Sigmoid colon (tissue), 7 donors: ENCODE data around the gene DEF6. TPM values are rescaled to one million over a fixed set of nuclear protein-coding genes. Genes with fewer than 3 reads are reported as not detected.

Experiments used
- DNase-seq: peaks from one replicate; pipeline ENCODE4 v3.0.0-alpha.2; 2019
- H3K27ac ChIP-seq, 4 donors: fragments of 200-600 bp; sonication (generic); one replicate each; pipeline ENCODE4 v1.5.1; 2016 to 2019; ENCODE audit warnings: mild to moderate bottlenecking in 1 of 4
- H3K27me3 ChIP-seq, 3 donors: fragments of 200-600 bp; sonication (generic); one replicate each; pipeline ENCODE4 v1.5.1; 2019; ENCODE audit warnings: mild to moderate bottlenecking in 1 of 3
- H3K36me3 ChIP-seq, 4 donors: fragments of 200-600 bp; sonication (generic); one replicate each; pipeline ENCODE4 v1.5.1; 2016 to 2019
- H3K4me1 ChIP-seq, 4 donors: fragments of 200-600 bp; sonication (generic); one replicate each; pipeline ENCODE4 v1.5.1; 2017 to 2019
- H3K4me3 ChIP-seq, 4 donors: fragments of 200-600 bp; sonication (generic); one replicate each; pipeline ENCODE4 v1.5.1; 2017 to 2019; ENCODE audit warnings: mild to moderate bottlenecking in 2 of 4, moderate library complexity in 1 of 4
- H3K9me3 ChIP-seq, 4 donors: fragments of 200-600 bp in 3 of 4; sonication (generic) in 3 of 4; one replicate each; pipeline versions ENCODE4 v1.5.1 to v1.6.1; 2013 to 2019
- CTCF ChIP-seq, 4 experiments: fragments of 450-650 bp in 3 of 4; fragments of 200-600 bp in 1 of 4; IDR thresholded peaks; one replicate each; pipeline ENCODE4 v1.5.1; 2016 to 2019; ENCODE audit warnings: antibody characterized with exemption in 4 of 4, mild to moderate bottlenecking in 3 of 4, moderate library complexity in 2 of 4
- EP300 ChIP-seq, 4 donors: sonication (generic); formaldehyde crosslinking; IDR thresholded peaks; one replicate each; pipeline ENCODE4 v1.6.1; 2017; ENCODE audit warnings: antibody characterized with exemption in 4 of 4
- POLR2A ChIP-seq, 2 donors: fragments of 450-650 bp; IDR thresholded peaks; one replicate each; pipeline ENCODE4 v1.6.1; 2016; ENCODE audit warnings: antibody characterized with exemption in 2 of 2, mild to moderate bottlenecking in 2 of 2, moderate library complexity in 2 of 2
- POLR2AphosphoS5 ChIP-seq, 4 donors: sonication (generic); formaldehyde crosslinking; IDR thresholded peaks; one replicate each; pipeline ENCODE4 v1.6.1; 2017; ENCODE audit warnings: antibody characterized with exemption in 4 of 4
- WGBS, 2 donors: extraction: QIAGEN DNeasy Blood & Tissue Kit; methylation state at CpG; one replicate each; pipeline ENCODE4 v1.1.7; 2013; 5-methylcytosine and 5-hydroxymethylcytosine counted together
- intact Hi-C: fragments of 100-400 bp; cut with DNase I; formaldehyde crosslinking; loops from one replicate; pipeline ENCODE4 v1.15.1; 2023
- polyA plus RNA-seq, 3 donors: library from polyadenylated mRNA; stranded (reverse); fragments of 200-250 nt; gene quantifications; one replicate each; pipeline ENCODE4 v1.2.3, GENCODE V29; 2013
- total RNA-seq, 4 donors: library from RNA; depleted of rRNA; stranded (reverse); fragments of >200 nt; gene quantifications; one replicate each; pipeline ENCODE4 v1.1.0, GENCODE V29; 2016
- donor health status: healthy with polysubstance abuse.
- donor health status: Bipolar disorder and iron deficiency.
- donor health status: healthy.

DEF6 gene
- total and polyA plus RNA-seq, 7 donors = 1.4 to 30.1 (median 4.2) TPM

- TF ChIP-seq POLR2A (IDR thresholded peaks at IDR 0.05) (no peak), EP300 (IDR thresholded peaks at IDR 0.05) (no peak), POLR2AphosphoS5 (IDR thresholded peaks at IDR 0.05) (no peak), CTCF (IDR thresholded peaks at IDR 0.05) (no peak)
- Histone ChIP-seq H3K27me3 (no peaks in the 10 kb centered on the region), H3K27ac (peak overlapping the region; percentile 31 to 75 (median 61)), H3K4me1 (peaks cover 0 to 70% (median 57%) of the 10 kb centered on the region in 4 donors), H3K4me3 (no peak overlapping the region), H3K9me3 (no peaks in the 10 kb centered on the region), H3K36me3 (peaks cover 0 to 9% (median 0%) of the 10 kb centered on the region in 4 donors)
- WGBS, 2 donors = 85 to 87% methylated on average over 8 of the region's 8 CpGs
- peak; percentile 72 for DNase-seq
- intact Hi-C loops = no loop called here
Observed at GRCh38 chr6:35360349-35361138, 62.9 kb downstream of the DEF6 start.

GRCh38 chr6:35362200-35362599 is 64.6 kb downstream of the DEF6 start:
- 91 to 93% methylated on average over 2 of the region's 2 CpGs for WGBS, 2 donors
- intact Hi-C loops = no loop called here

GRCh38 chr6:35363293-35363750 is 65.7 kb downstream of the DEF6 start:
- H3K27me3 ChIP-seq = no peaks in the 10 kb centered on the region
- H3K36me3 ChIP-seq = no peaks in the 10 kb centered on the region
- intact Hi-C loops = no loop called here
- no peaks in the 10 kb centered on the region for H3K9me3 ChIP-seq
- H3K27ac ChIP-seq = no peak overlapping the region
- peaks cover 0 to 52% (median 42%) of the 10 kb centered on the region in 4 donors for H3K4me1 ChIP-seq
- no peak for DNase-seq
- TF ChIP-seq EP300 (IDR thresholded peaks at IDR 0.05) = no peak
- no peak for TF ChIP-seq CTCF (IDR thresholded peaks at IDR 0.05)
- no peak for TF ChIP-seq POLR2A (IDR thresholded peaks at IDR 0.05)
- TF ChIP-seq POLR2AphosphoS5 (IDR thresholded peaks at IDR 0.05) = no peak
- no peak overlapping the region for H3K4me3 ChIP-seq
- 88 to 92% methylated on average over 10 of the region's 10 CpGs for WGBS, 2 donors

More at GRCh38 chr6:35362200-35362599, 64.6 kb downstream of the DEF6 start:
- Histone ChIP-seq H3K4me1 (peaks cover 0 to 54% (median 43%) of the 10 kb centered on the region in 4 donors), H3K27ac (no peak overlapping the region), H3K27me3 (no peaks in the 10 kb centered on the region), H3K4me3 (no peak overlapping the region), H3K9me3 (no peaks in the 10 kb centered on the region), H3K36me3 (no peaks in the 10 kb centered on the region)
- TF ChIP-seq POLR2AphosphoS5 (IDR thresholded peaks at IDR 0.05) = no peak
- no peak for TF ChIP-seq EP300 (IDR thresholded peaks at IDR 0.05)
- no peak for TF ChIP-seq CTCF (IDR thresholded peaks at IDR 0.05)
- TF ChIP-seq POLR2A (IDR thresholded peaks at IDR 0.05) = no peak
- no peak for DNase-seq

- Histone ChIP-seq H3K4me3 (no peak overlapping the region), H3K9me3 (no peaks in the 10 kb centered on the region), H3K27me3 (no peaks in the 10 kb centered on the region), H3K36me3 (no peaks in the 10 kb centered on the region), H3K27ac (no peak overlapping the region), H3K4me1 (peaks cover 0 to 50% (median 40%) of the 10 kb centered on the region in 4 donors)
- WGBS, 2 donors = 91 to 95% methylated on average over 6 of the region's 6 CpGs
- no peak for TF ChIP-seq EP300 (IDR thresholded peaks at IDR 0.05)
- TF ChIP-seq CTCF (IDR thresholded peaks at IDR 0.05) = no peak
- no peak for TF ChIP-seq POLR2AphosphoS5 (IDR thresholded peaks at IDR 0.05)
- no peak for TF ChIP-seq POLR2A (IDR thresholded peaks at IDR 0.05)
- no peak for DNase-seq
- intact Hi-C loops = no loop called here
Observed at GRCh38 chr6:35365594-35366203, 68.1 kb downstream of the DEF6 start.
